GM18508 (cell line): Measurements from ENCODE around the gene BAZ2B.

Experiments used
- ATAC-seq: cut with Tn5 transposase; IDR thresholded peaks from one replicate; pipeline ENCODE4 v1.9.1; 2021; ENCODE audit warnings: moderate number of reproducible peaks; ENCODE audit not compliant: insufficient read depth, unreplicated experiment

BAZ2B gene

DNA sequence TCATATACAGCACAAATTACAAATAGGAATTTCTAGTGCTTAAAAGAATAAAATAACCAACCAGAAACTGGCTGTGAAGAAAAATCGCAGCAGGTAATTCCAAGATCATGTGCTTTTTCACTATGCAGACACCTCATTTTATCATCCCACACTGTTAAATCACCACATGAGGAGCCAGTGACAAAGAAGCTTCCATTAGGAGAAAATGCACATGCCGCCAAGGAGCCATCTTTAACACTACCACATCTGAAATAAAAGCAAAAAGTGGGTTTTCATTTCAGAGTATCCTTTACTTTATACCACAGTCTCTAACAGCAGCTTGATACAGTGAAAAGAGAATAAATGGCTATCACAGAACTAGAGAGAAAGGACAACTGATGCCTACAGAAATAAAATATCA, 336.6 kb downstream of the BAZ2B start:
- ATAC-seq: no peak

- no peak for ATAC-seq
Observed at GRCh38 chr2:159275111-159275510, 341.2 kb downstream of the BAZ2B start.

- no peak for ATAC-seq
Observed at GRCh38 chr2:159272156-159272555, 344.2 kb downstream of the BAZ2B start.

DNA sequence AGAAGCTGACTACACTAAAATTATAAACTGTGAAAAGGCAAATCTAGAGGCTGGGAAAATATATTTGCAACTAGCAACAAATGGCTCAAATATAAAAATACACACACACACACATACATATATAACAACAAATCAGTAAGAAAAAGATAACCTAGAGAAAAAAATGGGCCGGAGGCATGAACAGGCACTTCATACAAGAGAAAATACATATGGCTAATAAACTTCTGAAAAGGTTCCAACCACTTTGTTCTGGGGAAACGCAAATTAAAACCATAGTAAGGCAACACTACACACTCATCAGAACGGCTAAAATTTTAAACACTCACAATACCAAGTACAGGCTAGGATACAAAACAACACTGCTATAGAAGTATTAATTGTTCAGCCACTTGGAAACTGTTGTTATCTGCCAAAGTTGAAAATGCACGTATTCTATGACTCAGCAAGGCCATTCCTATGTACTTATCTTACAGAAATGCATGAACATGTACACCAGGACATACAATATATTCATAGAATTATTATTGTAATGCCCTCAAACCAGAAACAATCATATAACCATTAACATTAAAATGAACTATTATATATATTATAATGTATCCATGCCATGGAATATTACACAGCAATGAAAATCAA, 345.5 kb downstream of the BAZ2B start:
- ATAC-seq: no peak
